GM18907 (cell line): ENCODE data around the gene PCLAF.
"Not testable (repeated sequence)": the region's sequence is repeated elsewhere in the genome, so short reads cannot be mapped to it uniquely, and the experiment has no call there.

Experiments
- ATAC-seq: cut with Tn5 transposase; IDR thresholded peaks from one replicate; pipeline ENCODE4 v1.9.1; 2021; ENCODE audit warnings: mild to moderate bottlenecking, moderate library complexity; ENCODE audit not compliant: unreplicated experiment

Gene PCLAF, protein sequence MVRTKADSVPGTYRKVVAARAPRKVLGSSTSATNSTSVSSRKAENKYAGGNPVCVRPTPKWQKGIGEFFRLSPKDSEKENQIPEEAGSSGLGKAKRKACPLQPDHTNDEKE

GRCh38 chr15:64381000-64381751 lies at the start of gene PCLAF:
Gene PCLAF (minus strand): TSS chr15:64381441. CDS start chr15:64381371, 70 bp downstream.
- ATAC-seq = peak; percentile 96

DNA sequence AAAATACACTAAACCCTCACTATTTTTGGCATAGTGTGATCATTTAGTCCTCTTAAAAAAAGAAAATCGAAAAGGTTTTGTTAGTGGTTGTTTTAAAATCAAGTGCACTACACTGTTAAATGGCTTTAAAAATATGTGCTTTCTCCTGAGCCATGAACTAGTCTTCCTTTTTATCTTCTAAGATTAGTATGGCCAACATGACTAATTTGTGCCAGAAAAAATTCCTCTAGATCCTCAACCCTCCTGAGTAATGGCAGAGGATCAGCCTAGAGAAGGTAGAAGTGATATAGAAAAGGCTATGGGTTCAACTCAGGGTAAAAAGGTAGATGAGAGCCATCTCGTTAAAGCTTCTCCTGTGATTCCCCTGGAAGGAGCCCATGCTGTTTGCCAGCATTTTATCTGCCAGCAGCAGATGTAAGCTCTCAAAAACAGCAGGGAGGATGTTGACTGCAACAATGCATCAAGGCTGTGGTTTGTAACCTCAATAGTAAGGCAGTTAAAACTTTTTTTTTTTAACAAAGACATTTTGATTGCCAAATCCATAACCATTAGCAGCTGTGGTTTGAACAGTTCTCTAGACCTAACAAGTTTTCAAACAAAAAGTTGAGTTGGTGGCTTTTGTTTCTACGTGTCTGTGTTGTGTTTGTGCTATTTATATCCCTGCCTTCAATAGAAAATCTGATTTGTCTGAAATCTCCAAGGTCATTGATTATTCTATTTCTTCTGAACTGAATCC lies 48.9 kb upstream of the PCLAF start:
- ATAC-seq = peak; percentile 58

DNA sequence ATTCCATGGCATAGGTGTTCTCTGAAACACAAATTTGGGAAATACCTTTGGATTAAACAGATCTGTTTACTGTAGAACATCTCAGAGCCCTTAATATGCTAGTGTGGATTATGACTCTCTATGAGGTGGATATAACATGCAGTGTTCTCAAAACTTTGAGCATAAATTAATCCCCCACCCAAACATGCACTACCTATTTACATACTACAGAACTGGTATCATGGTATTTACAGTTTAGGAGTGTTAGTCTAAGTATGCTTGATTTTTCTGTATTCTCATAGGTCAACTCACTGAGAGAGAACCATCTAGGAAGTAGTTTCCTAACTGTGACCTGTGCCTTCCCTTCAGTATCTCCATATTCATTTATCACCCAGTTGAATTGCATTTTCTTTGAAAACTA lies 48.2 kb upstream of the PCLAF start:
- no peak for ATAC-seq

GRCh38 chr15:64426845-64427465 lies 45.7 kb upstream of the PCLAF start:
- no peak for ATAC-seq

DNA sequence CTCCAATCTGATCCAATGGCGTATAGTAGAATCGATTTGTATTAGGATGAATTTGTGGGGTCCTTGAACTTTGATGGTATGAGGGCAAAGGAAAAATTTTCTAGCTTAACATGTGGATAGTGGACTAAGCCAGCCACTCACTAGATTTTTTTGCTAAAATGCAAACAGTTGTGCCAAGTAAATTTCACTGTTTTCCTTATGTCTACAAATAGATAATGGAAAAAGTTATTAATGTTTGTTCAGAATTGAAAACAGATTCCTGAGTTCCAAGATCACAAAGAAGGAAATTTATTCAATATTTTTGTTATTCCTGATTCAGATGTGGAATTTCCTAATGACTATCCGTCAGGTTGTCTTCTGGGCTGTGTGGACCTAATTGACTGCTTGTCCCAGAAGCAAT lies 44.0 kb upstream of the PCLAF start:
- no peak for ATAC-seq

GRCh38 chr15:64423970-64424369 lies 42.7 kb upstream of the PCLAF start:
- ATAC-seq = no peak

GRCh38 chr15:64422697-64423096 lies 41.5 kb upstream of the PCLAF start:
- no peak for ATAC-seq

GRCh38 chr15:64412216-64412615 lies 31.0 kb upstream of the PCLAF start:
- no peak for ATAC-seq

DNA sequence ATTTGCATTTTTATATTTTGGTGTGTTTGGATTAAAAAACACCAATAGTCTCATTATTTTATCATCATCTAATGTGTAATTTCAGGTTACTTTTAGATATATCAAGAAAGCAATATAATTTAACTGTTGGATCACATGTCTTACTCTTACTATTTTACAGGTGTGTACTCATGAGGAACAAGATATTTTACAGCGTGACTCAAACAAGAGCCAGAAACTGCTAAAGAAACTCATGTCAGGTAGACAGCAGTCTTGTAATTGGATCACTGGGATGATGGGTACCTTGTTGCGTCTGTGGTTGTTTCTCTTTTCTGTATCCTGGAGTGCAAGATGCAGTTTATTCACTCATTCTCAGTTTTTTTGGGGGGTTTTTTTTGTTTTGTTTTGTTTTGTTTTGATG lies 19.3 kb upstream of the PCLAF start:
- no peak for ATAC-seq

DNA sequence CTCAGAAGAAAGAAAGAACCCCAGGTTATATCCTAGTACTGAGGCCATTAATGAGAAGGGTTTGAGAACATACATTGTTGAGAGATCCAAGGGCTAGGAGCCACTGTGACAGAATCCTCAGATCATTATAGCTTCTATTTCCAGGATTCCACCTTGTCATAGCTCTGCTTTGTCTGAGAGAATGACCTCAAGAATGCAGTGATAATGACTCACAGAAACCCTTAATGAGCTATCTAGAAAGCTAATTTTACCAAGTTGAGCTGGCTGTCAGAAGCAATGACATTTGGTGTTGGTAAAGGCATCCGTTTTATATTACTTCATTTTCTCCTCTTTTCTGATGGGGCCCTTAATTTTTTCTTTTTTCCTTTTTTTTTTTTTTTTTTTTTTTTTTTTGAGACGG lies 17.3 kb upstream of the PCLAF start:
- no peak for ATAC-seq

DNA sequence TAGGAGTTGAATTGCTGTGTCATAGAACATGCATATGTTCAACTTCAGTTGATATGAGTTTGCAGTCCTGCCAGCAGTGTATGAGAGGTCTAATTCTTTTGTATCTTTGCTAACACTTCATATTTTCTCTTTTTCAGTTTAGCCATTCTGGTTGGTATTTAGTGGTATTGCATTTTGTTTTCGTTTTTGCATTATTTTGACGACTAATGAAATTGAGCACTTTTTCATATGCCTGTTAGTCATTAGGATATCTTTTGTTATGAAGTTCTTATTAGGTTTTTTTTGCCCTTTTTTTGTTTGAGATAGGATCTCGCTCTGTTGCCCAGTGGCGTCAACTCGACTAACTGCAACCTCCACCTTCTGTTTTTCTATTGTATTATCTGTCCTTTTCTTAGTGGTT lies 15.5 kb upstream of the PCLAF start:
- no peak for ATAC-seq

DNA sequence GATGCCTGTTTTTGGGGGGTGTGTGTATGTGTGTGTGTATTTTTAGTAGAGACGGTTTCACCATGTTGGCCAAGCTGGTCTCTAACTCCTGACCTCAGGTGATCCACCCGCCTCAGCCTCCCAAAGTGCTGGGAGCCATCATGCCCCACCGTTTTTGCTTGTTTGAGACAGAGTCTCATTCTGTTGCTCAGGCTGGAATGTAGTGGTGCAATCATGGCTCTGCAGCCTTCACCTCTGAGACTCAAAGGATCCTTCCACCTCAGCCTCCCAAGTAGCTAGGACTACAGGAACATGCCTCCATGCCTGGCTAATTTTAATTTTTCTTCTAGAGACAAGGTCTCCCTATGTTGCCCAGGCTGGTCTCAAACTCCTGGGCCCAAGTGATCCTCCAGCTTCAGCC lies 11.2 kb upstream of the PCLAF start:
- not testable (repeated sequence) for ATAC-seq

DNA sequence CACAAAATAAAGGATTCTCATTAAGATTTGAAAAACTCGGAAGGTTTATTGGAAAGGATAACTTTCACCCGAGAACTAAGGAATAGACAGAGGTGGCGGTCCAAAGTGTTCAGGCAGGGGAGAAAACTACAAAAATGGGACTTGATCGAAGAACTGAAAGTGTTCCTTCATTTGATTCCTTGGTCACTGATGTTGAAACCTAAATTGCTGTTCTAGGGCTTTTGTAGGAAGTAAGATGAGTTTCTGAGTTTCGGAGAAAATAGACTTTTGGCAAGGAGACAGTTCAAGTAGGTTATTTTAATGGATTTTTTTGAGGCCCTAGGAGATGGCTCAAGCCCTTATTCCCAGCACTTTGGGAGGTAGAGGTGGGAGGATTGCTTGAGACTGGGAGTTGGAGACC lies 7.8 kb upstream of the PCLAF start:
- no peak for ATAC-seq

DNA sequence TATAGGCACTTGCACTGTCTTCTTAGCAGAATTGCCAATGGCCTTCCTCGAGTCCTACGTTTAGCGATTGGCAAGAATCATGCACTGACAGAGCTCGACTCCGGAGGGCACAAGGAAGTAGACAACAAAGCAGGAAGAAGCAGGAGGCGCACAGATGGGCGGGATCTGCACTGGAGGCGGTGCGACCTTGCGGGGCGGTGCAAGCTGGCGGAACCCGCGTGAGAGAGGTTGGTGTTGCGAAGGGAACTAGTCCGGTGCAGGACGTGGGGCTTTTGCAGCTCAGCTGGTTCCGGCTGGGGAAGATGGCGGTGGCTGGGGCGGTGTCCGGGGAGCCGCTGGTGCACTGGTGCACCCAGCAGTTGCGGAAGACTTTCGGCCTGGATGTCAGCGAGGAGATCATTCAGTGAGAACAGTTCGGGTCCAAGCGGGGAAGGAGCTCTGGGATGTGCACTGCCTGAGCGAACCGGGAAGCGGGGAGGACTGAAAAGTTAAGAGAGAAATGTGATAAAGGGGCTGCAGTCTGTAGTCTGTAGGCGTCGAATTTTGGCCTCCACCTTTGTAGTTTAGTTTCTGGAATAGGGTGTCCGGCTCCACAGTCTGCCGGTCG lies 6.4 kb upstream of the PCLAF start, which contains the start of gene TRIP4:
Gene TRIP4, plus strand, starts transcription at position 275 of the 607 bp plus-strand sequence. Its CDS starts 28 bp downstream, at position 303.
- ATAC-seq = peak; percentile 95

DNA sequence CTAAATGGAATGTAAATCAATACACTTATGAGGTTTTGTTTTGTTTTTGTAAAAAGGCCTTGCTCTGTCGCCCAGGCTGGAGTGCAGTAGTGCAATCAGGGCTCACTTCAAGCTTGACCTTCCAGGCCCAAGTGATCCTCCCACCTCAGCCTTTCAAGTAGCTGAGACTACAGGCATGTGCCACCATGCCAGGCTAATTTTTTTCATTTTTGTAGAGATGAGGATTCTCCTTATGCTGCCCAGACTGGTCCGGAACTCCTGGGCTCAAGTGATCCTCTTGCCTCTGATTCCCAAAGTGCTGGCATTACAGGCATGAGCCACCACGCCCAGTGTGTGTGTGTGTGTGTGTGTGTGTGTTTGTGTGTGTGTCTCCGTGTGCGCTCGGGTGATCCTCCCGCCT lies 5.0 kb upstream of the PCLAF start:
- no peak for ATAC-seq

DNA sequence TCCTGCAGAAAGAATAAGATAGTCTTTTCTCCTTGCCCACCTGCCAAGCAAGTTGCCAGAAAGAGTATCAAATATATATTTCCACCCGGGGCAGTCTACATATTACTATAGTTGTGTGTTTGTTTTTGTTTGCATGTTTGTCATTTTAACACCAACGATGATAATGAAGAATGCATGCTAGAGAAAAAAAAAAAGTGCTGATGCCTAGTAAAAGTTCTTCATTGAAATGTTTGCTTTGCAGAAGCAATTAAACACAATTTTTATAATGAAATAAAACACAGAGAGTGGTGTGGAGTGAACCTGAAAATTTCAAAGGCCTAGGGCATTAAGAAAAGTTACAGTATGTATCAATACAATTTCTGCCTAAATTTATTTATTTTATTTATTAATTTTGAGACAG lies 2.5 kb upstream of the PCLAF start:
- no peak for ATAC-seq

DNA sequence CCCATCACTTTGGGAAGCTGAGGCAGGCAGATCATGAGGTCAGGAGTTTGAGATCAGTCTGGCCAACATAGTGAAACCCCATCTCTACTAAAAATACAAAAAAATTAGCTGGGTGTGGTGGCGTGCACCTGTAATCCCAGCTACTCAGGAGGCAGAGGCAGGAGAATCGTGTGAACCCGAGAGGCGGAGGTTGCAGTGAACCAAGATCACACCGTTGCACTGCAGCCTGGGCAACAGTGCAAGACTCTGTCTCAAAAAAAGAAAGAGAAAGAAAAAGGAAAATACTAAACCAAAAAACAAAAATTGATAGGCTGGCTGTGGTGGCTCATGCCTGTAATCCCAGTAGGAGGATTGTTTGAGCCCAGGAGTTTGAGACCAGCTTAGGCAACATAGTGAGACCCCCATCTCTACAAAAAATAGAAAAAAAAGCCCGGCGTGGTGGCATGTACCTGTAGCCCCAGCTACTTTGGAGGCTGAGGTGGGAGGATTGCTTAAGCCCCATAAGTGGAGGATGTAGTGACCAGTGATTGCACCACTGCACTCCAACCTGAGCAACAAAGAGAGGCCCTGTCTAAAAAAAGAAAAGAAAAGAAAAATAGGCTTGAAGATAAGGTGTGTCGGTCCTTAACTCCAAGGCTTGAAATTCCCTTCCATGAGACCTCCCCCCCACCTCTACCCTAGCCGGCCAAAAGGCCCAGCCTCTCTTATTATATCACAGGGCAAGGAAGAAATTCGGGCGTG lies 941 bp downstream of the PCLAF start:
- ATAC-seq = not testable (repeated sequence)

- ATAC-seq = no peak
Observed at GRCh38 chr15:64379216-64379960, 1.9 kb downstream of the PCLAF start.

GRCh38 chr15:64373360-64373759 lies 7.9 kb downstream of the PCLAF start:
- no peak for ATAC-seq

- ATAC-seq = not testable (repeated sequence)
Observed at GRCh38 chr15:64371383-64371782, 9.9 kb downstream of the PCLAF start.
